ENCODE measurements around the gene TRIM63. TPM values are rescaled to one million over a fixed set of nuclear protein-coding genes. Genes with fewer than 3 reads are reported as not detected.

The TRIM63 gene
- total RNA-seq, 1 experiment from 2014 or later = not detected

GRCh38 chr1:26082020-26082350, 14.6 kb upstream of the TRIM63 start:
- WGBS (ENCODE audit: extremely low coverage, insufficient read length, low lambda C conversion rate) = no CpG with 5 or more reads among the region's 3 CpGs

More at GRCh38 chr1:26082020-26082350, 14.6 kb upstream of the TRIM63 start:
- peaks cover 12 to 15% of the 10 kb centered on the region in 2 experiments for H3K4me1 Mint-ChIP-seq
- Histone ChIP-seq H3K18ac (ENCODE audit: insufficient read length, low read depth, low read length) (no peak overlapping the region), H4K91ac (ENCODE audit: insufficient read length, low read depth, low read length) (no peak overlapping the region), H3K4me2 (ENCODE audit: insufficient read depth, insufficient read length, low read length) (no peak overlapping the region), H3K23me2 (ENCODE audit: insufficient read length, low read depth, low read length, poor library complexity, severe bottlenecking) (no peaks in the 10 kb centered on the region), H3K56ac (ENCODE audit: insufficient read length, low read depth, low read length) (no peak overlapping the region), H2BK5ac (ENCODE audit: insufficient read length, low read length) (no peak overlapping the region), H3K79me1 (ENCODE audit: insufficient read depth, low read depth, low read length, poor library complexity, severe bottlenecking) (no peaks in the 10 kb centered on the region), H4K8ac (replicated peaks; ENCODE audit: insufficient read length, low read depth, low read length) (no peak overlapping the region), H3K9ac (ENCODE audit: extremely low read depth, insufficient read length, low read length) (no peak overlapping the region), H3K79me2 (ENCODE audit: insufficient read depth, low read length) (no peaks in the 10 kb centered on the region), H2BK12ac (ENCODE audit: insufficient read length, low read depth, low read length) (no peak overlapping the region), H4K20me1 (ENCODE audit: control insufficient read depth, insufficient read depth, insufficient read length) (no peaks in the 10 kb centered on the region), H2AFZ (ENCODE audit: low read length) (no peak overlapping the region), H3K14ac (ENCODE audit: insufficient read depth, low read length) (no peak overlapping the region), H3K4ac (ENCODE audit: low read depth, low read length) (no peak overlapping the region), H4K5ac (ENCODE audit: insufficient read length, low read depth, low read length) (no peak overlapping the region), H3K27ac (ENCODE audit: insufficient read length, low read depth, low read length) (no peak overlapping the region), H3T11ph (ENCODE audit: low read length) (no peak overlapping the region), H2AK5ac (ENCODE audit: insufficient read length, low read length) (no peak overlapping the region), H2BK20ac (ENCODE audit: low read depth, low read length, poor library complexity, severe bottlenecking) (no peak overlapping the region), H3K4me1 (ENCODE audit: insufficient read depth, low read length) (no peaks in the 10 kb centered on the region; the same call in 1 of the 2 replicates), H3K27me3 (ENCODE audit: insufficient read depth, low read length) (no peaks in the 10 kb centered on the region), H2BK15ac (ENCODE audit: low read depth, low read length) (no peak overlapping the region), H3K9me3 (ENCODE audit: control insufficient read depth, low read depth, low read length) (no peaks in the 10 kb centered on the region), H3K23ac (ENCODE audit: insufficient read length, low read depth, low read length) (no peak overlapping the region), H2BK120ac (ENCODE audit: low read depth, low read length, poor library complexity, severe bottlenecking) (no peak overlapping the region)
- H3K4me3 Mint-ChIP-seq = no peak overlapping the region
- no peak overlapping the region for H3K27ac Mint-ChIP-seq
- H3K9me3 Mint-ChIP-seq = no peaks in the 10 kb centered on the region
- H3K36me3 Mint-ChIP-seq (ENCODE audit: insufficient read depth in 1 of 3, low read depth in 3 of 3) = no peaks in the 10 kb centered on the region
- no peak for TF ChIP-seq CTCF (conservative IDR thresholded peaks at IDR 0.05)
- H3K27me3 Mint-ChIP-seq (ENCODE audit: low read depth) = peaks cover 23% of the 10 kb centered on the region
- no peak for DNase-seq
